GM12875 (cell line): ENCODE data around the gene MAGEA4.

ENCODE experiments used
- H3K4me3 ChIP-seq: one replicate; pipeline ENCODE4 v1.5.1; 2011; ENCODE audit warnings: low read depth, low read length, control low read depth
- CTCF ChIP-seq: IDR thresholded peaks from 2 replicates; pipeline ENCODE4 v1.5.1; 2011; ENCODE audit warnings: low read depth, mild to moderate bottlenecking, control low read depth, inconsistent platforms, low read length, moderate library complexity, borderline replicate concordance; ENCODE audit not compliant: insufficient read depth

Gene MAGEA4

DNA sequence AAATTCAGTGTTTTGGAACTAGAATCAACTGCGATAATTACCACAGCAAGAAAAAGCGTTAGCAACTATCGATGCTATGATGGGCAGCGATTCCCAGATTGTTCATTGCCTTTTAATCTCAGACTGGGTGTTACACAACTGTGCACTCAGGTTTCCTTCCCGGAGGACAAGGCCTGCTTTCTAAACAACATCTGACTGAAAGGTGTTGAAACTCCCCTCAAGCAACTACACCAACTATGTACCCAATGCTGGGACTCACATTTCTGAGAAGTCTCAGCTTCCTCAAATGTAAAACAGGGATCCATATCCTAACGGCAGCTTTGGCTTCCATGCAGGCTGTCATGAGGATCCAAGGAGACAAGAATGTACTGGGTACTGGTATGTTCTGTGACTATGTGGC, 53.5 kb downstream of the MAGEA4 start:
- no peak overlapping the region for H3K4me3 ChIP-seq
- no peak for TF ChIP-seq CTCF

DNA sequence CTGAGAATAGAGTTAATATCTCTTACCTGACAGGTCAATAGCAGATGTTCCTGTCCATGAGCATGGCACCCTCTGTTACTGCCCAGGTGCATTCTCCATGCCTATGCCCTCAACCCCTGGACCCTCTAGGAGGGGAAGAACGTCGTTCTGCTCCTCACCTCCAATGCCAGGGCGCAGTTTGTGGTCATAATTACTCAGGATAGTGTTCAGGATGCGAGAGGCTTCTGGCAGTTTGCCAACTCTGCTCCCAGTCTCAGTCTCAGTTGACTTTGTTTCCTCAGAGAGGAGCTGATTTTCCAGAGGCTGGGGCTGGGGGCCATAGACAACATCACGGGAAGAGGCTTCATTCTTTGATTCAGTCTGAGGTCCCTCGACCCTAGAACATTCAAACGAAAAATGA, 57.3 kb downstream of the MAGEA4 start:
- TF ChIP-seq CTCF = no peak
- H3K4me3 ChIP-seq = no peak overlapping the region

DNA sequence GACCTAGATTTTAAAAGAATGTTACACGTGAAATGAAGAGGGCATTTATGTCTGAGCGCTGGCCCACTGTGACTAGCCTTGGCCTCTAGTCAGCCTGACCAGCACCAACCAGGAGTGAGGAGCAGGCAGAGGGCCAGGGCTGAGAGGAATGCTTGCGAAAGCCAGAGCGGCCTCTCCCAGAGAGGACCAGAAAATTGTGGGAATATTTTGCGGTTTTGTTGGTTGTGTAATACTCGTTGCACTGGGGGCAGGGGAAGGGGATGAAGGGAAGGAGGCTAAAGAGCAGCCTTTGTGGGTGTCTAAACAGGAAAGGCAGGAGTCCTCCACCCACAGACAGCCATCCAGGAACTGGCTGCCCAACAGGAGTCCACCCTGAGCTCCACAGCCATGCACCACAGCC, 58.0 kb downstream of the MAGEA4 start:
- H3K4me3 ChIP-seq = no peak overlapping the region
- no peak for TF ChIP-seq CTCF

GRCh38 chrX:151973060-151973661, 60.5 kb downstream of the MAGEA4 start:
- TF ChIP-seq CTCF = no peak
- H3K4me3 ChIP-seq = no peak overlapping the region

DNA sequence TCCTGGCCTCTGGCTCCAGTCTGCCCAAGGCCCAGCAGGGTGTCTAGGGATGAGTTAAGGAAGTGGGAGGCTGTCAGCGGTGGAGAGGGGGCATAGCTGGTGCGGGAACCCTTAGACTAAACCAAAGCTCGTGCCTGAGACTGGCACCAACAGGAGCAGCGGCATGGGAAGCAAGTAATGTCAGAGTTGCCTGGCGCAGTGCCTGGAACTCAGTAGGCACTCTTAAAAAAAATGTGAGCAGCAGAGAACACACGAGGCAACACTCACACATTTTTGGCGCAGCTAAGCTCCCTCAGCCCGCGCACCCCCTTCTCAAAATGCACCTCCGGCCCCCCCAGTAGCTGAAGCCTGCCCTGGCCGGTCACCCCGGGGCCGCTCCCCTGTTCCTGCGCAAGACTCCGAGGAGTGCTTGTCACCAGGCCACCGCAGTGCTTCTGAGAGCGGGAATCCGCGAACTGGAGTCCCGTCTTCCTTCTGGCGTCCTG, 61.2 kb downstream of the MAGEA4 start:
- no peak overlapping the region for H3K4me3 ChIP-seq
- TF ChIP-seq CTCF = no peak
